HepG2 (cell line): ENCODE results near the gene MS4A10. TPM values are rescaled to one million over a fixed set of nuclear protein-coding genes. Genes with fewer than 3 reads are reported as not detected.

Experiments
- ARID4A ChIP-seq: sonication (generic); formaldehyde crosslinking; IDR thresholded peaks from 2 replicates; pipeline ENCODE4 v1.5.0; 2020; ENCODE audit warnings: mild to moderate bottlenecking, missing genetic modification reagents, borderline replicate concordance
- ARNTL ChIP-seq: sonication (generic); formaldehyde crosslinking; IDR thresholded peaks from 2 replicates; pipeline ENCODE4 v1.4.0; 2020; ENCODE audit warnings: mild to moderate bottlenecking, missing genetic modification reagents
- HCFC1 ChIP-seq: fragments of 150-350 bp; IDR thresholded peaks from 2 replicates; pipeline ENCODE4 v1.6.1; 2014; ENCODE audit warnings: low read depth, low read length
- HHEX ChIP-seq: IDR thresholded peaks from 2 replicates; pipeline ENCODE4 v1.6.1; 2016; ENCODE audit warnings: control low read depth
- HINFP ChIP-seq: sonication (generic); formaldehyde crosslinking; IDR thresholded peaks from 2 replicates; pipeline ENCODE4 v1.4.0; 2020; ENCODE audit warnings: low read depth, mild to moderate bottlenecking, missing genetic modification reagents
- MYC ChIP-seq: sonication (generic); formaldehyde crosslinking; IDR thresholded peaks from 2 replicates; pipeline ENCODE4 v1.9.0; 2021; ENCODE audit warnings: missing genetic modification reagents, borderline replicate concordance
- RCOR2 ChIP-seq: IDR thresholded peaks from 2 replicates; pipeline ENCODE4 v1.6.1; 2016; ENCODE audit warnings: missing biosample characterization, missing genetic modification reagents
- SOX13 ChIP-seq, 3 experiments: fragments of 450-650 bp in 1 of 3; sonication (generic) in 1 of 3; formaldehyde crosslinking in 1 of 3; IDR thresholded peaks in 2 of 3; conservative IDR thresholded peaks in 1 of 3; 2 replicates each; pipeline versions ENCODE4 v1.5.0 to v1.6.1; 2016 to 2020; ENCODE audit warnings: antibody characterized with exemption in 1 of 3, mild to moderate bottlenecking in 1 of 3, missing compliant biosample characterization in 1 of 3, missing genetic modification reagents in 1 of 3, moderate library complexity in 1 of 3
- TCF7 ChIP-seq: sonication (generic); IDR thresholded peaks from 2 replicates; pipeline ENCODE4 v1.6.1; 2016; ENCODE audit warnings: antibody characterized with exemption, low read depth
- ZFY ChIP-seq: sonication (generic); formaldehyde crosslinking; IDR thresholded peaks from 2 replicates; pipeline ENCODE4 v1.4.0; 2020; ENCODE audit warnings: missing genetic modification reagents
- ZNF382 ChIP-seq: sonication (generic); formaldehyde crosslinking; IDR thresholded peaks from 2 replicates; pipeline ENCODE4 v1.5.0; 2020; ENCODE audit warnings: missing genetic modification reagents, mild to moderate bottlenecking, borderline replicate concordance
- ZNF746 ChIP-seq: sonication (generic); formaldehyde crosslinking; IDR thresholded peaks from 2 replicates; pipeline ENCODE4 v1.8.0; 2022; ENCODE audit warnings: mild to moderate bottlenecking, missing genetic modification reagents
- ZNF773 ChIP-seq: sonication (generic); formaldehyde crosslinking; IDR thresholded peaks from 2 replicates; pipeline ENCODE4 v1.4.0; 2020; ENCODE audit warnings: missing genetic modification reagents, borderline replicate concordance
- ZNF780A ChIP-seq: sonication (generic); formaldehyde crosslinking; IDR thresholded peaks from 2 replicates; pipeline ENCODE4 v1.8.0; 2022; ENCODE audit warnings: mild to moderate bottlenecking, missing genetic modification reagents, moderate library complexity
- ZNF816 ChIP-seq: sonication (generic); formaldehyde crosslinking; IDR thresholded peaks from 2 replicates; pipeline ENCODE4 v1.8.0; 2022; ENCODE audit warnings: missing genetic modification reagents, mild to moderate bottlenecking, borderline replicate concordance
- polyA plus RNA-seq, 8 experiments: library from polyadenylated mRNA; depleted of rRNA in 3 of 8; stranded (reverse) in 7 of 8; unstranded in 1 of 8; fragments of >200 nt; fragmentation: Illumina TruSeq in 4 of 8; extraction: Trizol in 4 of 8; gene quantifications; 2 replicates each; pipeline versions ENCODE4 v1.2.1 to v1.2.3, GENCODE V29; 2011 to 2016; ENCODE audit warnings: low read depth in 4 of 8, missing spikeins in 1 of 8, mixed read lengths in 1 of 8; ENCODE audit not compliant: insufficient read depth in 1 of 8
- total RNA-seq, 5 experiments: library from RNA; depleted of rRNA; stranded (reverse); fragments of >200 nt; fragmentation: Illumina TruSeq; extraction: Trizol; gene quantifications; 2 replicates each; pipeline ENCODE4 v1.2.3, GENCODE V29; 2016; ENCODE audit warnings: low read depth in 1 of 5
- TF ChIP-seq, protein P1 (sequence below): sonication (generic); formaldehyde crosslinking; IDR thresholded peaks from 2 replicates; pipeline ENCODE4 v1.5.1; 2020; ENCODE audit warnings: missing genetic modification reagents, mild to moderate bottlenecking, borderline replicate concordance
- TF ChIP-seq, protein P2 (sequence below): sonication (generic); formaldehyde crosslinking; IDR thresholded peaks from 2 replicates; pipeline ENCODE4 v1.8.1; 2022; ENCODE audit warnings: low read depth, mild to moderate bottlenecking, missing genetic modification reagents
- TF ChIP-seq, protein P3 (sequence below): sonication (generic); formaldehyde crosslinking; IDR thresholded peaks from 2 replicates; pipeline ENCODE4 v1.8.0; 2022; ENCODE audit warnings: missing genetic modification reagents, mild to moderate bottlenecking, inconsistent platforms, borderline replicate concordance

MS4A10 gene
- total and polyA plus RNA-seq, 2 of the 13 experiments (the other 11 are each of a cell fraction or from before 2014, with no cell fraction given), result not detected

DNA sequence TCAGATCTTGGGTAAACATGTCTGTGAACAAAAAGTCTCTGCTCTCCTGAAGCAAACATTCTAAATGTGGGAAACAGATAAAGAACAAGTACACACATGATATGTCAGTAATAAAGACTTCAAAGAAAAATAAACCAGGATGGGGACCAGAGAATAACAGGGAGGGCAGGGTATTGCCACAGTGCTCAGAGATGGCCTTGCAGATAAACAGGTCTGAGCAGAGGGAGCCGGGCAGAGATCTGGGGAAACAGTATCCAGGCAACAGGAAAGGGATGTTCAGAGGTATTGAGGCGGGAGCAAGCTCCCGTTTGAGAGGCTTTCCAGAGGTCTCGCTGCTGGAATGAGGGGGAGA, 59.7 kb downstream of the MS4A10 start (continued):
- TF ChIP-seq ARID4A, result peak; percentile 60
- TF ChIP-seq, protein P1, sequence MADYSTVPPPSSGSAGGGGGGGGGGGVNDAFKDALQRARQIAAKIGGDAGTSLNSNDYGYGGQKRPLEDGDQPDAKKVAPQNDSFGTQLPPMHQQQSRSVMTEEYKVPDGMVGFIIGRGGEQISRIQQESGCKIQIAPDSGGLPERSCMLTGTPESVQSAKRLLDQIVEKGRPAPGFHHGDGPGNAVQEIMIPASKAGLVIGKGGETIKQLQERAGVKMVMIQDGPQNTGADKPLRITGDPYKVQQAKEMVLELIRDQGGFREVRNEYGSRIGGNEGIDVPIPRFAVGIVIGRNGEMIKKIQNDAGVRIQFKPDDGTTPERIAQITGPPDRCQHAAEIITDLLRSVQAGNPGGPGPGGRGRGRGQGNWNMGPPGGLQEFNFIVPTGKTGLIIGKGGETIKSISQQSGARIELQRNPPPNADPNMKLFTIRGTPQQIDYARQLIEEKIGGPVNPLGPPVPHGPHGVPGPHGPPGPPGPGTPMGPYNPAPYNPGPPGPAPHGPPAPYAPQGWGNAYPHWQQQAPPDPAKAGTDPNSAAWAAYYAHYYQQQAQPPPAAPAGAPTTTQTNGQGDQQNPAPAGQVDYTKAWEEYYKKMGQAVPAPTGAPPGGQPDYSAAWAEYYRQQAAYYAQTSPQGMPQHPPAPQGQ, result no peak
- TF ChIP-seq ZNF780A (CRISPR knock-in tag), result no peak
- no peak for TF ChIP-seq MYC (CRISPR knock-in tag)
- TF ChIP-seq, protein P2, sequence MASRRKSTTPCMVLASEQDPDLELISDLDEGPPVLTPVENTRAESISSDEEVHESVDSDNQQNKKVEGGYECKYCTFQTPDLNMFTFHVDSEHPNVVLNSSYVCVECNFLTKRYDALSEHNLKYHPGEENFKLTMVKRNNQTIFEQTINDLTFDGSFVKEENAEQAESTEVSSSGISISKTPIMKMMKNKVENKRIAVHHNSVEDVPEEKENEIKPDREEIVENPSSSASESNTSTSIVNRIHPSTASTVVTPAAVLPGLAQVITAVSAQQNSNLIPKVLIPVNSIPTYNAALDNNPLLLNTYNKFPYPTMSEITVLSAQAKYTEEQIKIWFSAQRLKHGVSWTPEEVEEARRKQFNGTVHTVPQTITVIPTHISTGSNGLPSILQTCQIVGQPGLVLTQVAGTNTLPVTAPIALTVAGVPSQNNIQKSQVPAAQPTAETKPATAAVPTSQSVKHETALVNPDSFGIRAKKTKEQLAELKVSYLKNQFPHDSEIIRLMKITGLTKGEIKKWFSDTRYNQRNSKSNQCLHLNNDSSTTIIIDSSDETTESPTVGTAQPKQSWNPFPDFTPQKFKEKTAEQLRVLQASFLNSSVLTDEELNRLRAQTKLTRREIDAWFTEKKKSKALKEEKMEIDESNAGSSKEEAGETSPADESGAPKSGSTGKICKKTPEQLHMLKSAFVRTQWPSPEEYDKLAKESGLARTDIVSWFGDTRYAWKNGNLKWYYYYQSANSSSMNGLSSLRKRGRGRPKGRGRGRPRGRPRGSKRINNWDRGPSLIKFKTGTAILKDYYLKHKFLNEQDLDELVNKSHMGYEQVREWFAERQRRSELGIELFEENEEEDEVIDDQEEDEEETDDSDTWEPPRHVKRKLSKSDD (CRISPR knock-in tag), result no peak
- peak; percentile 32; the same call in 1 of the 2 replicates for TF ChIP-seq ZNF816 (CRISPR knock-in tag)
- TF ChIP-seq RCOR2 (CRISPR knock-in tag), result peak; percentile 76; the same call in 1 of the 2 replicates
- no peak for TF ChIP-seq HCFC1
- TF ChIP-seq ZFY (CRISPR knock-in tag), result no peak
- peak; percentile 70 for TF ChIP-seq HHEX
- TF ChIP-seq ZNF773 (CRISPR knock-in tag), result no peak
- peak; percentile 95 for TF ChIP-seq TCF7
- TF ChIP-seq, protein P3, sequence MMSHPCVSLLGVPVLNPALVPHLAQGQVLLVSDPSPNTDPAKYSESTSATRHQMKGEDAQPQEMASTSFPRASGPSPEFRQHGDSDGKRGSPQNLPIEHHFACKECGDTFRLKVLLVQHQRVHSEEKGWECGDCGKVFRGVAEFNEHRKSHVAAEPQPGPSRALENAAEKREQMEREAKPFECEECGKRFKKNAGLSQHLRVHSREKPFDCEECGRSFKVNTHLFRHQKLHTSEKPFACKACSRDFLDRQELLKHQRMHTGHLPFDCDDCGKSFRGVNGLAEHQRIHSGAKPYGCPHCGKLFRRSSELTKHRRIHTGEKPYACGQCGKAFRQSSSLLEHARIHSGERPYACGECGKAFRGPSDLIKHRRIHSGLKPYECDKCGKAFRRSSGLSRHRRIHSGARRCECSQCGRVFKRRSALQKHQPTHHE (CRISPR knock-in tag), result no peak
- TF ChIP-seq ARNTL, result peak; percentile 68
- 0 out of 2 replicates have a peak, but pooled peaks have one; percentile 27 for TF ChIP-seq HINFP (CRISPR knock-in tag)
- TF ChIP-seq ZNF746 (CRISPR knock-in tag), result peak; percentile 78; the same call in 1 of the 2 replicates
- peak; percentile 86 for TF ChIP-seq SOX13 (IDR thresholded peaks at IDR 0.05)
- peak in 1 of 2 experiments; percentile 97; a peak in 2 of 4 replicates for TF ChIP-seq SOX13 (CRISPR knock-in tag; conservative IDR thresholded peaks at IDR 0.05 in 1 of 2, IDR thresholded peaks at IDR 0.05 in 1 of 2)
- TF ChIP-seq ZNF382, result no peak
